ENCODE data around the gene AJAP1.

AJAP1 gene

GRCh38 chr1:4653796-4654725, at the start of gene AJAP1:
AJAP1 (plus strand) TSS chr1:4654609; CDS start chr1:4655426, 817 bp downstream.
- TF ChIP-seq POLR2A (IDR thresholded peaks at IDR 0.05; ENCODE audit: extremely low read depth, insufficient read length) = no peak
- TF ChIP-seq MYC (IDR thresholded peaks at IDR 0.05; ENCODE audit: low read depth, low read length) = no peak
- no peak for TF ChIP-seq MAX (IDR thresholded peaks at IDR 0.05; ENCODE audit: low read depth, low read length)
- no peak for TF ChIP-seq CTCF (IDR thresholded peaks at IDR 0.05; ENCODE audit: low read depth, low read length)
- no peak for DNase-seq (ENCODE audit: low read depth)
- H3K4me3 ChIP-seq (ENCODE audit: low read depth, low read length) = no peak within 1 kb of the TSS

- no peak overlapping the region for H3K4me3 ChIP-seq (ENCODE audit: low read depth, low read length)
- TF ChIP-seq MYC (IDR thresholded peaks at IDR 0.05; ENCODE audit: low read depth, low read length) (no peak), POLR2A (IDR thresholded peaks at IDR 0.05; ENCODE audit: extremely low read depth, insufficient read length) (no peak), MAX (IDR thresholded peaks at IDR 0.05; ENCODE audit: low read depth, low read length) (no peak), CTCF (IDR thresholded peaks at IDR 0.05; ENCODE audit: low read depth, low read length) (no peak)
- DNase-seq (ENCODE audit: low read depth) = no peak
These were observed 49.3 kb upstream of the AJAP1 start for GRCh38 chr1:4605158-4605557.

GRCh38 chr1:4611563-4612341, 42.7 kb upstream of the AJAP1 start:
- H3K4me3 ChIP-seq (ENCODE audit: low read depth, low read length) = no peak overlapping the region
- TF ChIP-seq MYC (IDR thresholded peaks at IDR 0.05; ENCODE audit: low read depth, low read length) = no peak
- TF ChIP-seq POLR2A (IDR thresholded peaks at IDR 0.05; ENCODE audit: extremely low read depth, insufficient read length) = no peak
- TF ChIP-seq MAX (IDR thresholded peaks at IDR 0.05; ENCODE audit: low read depth, low read length) = no peak
- TF ChIP-seq CTCF (IDR thresholded peaks at IDR 0.05; ENCODE audit: low read depth, low read length) = no peak
- no peak for DNase-seq (ENCODE audit: low read depth)

- no peak for DNase-seq (ENCODE audit: low read depth)
- no peak overlapping the region for H3K4me3 ChIP-seq (ENCODE audit: low read depth, low read length)
- TF ChIP-seq MYC (IDR thresholded peaks at IDR 0.05; ENCODE audit: low read depth, low read length) = no peak
- no peak for TF ChIP-seq MAX (IDR thresholded peaks at IDR 0.05; ENCODE audit: low read depth, low read length)
- no peak for TF ChIP-seq CTCF (IDR thresholded peaks at IDR 0.05; ENCODE audit: low read depth, low read length)
- no peak for TF ChIP-seq POLR2A (IDR thresholded peaks at IDR 0.05; ENCODE audit: extremely low read depth, insufficient read length)
These were observed 41.4 kb upstream of the AJAP1 start for GRCh38 chr1:4612991-4613390.

GRCh38 chr1:4613606-4614370, 40.6 kb upstream of the AJAP1 start:
- no peak for DNase-seq (ENCODE audit: low read depth)
- TF ChIP-seq MAX (IDR thresholded peaks at IDR 0.05; ENCODE audit: low read depth, low read length) = no peak
- no peak for TF ChIP-seq POLR2A (IDR thresholded peaks at IDR 0.05; ENCODE audit: extremely low read depth, insufficient read length)
- no peak for TF ChIP-seq MYC (IDR thresholded peaks at IDR 0.05; ENCODE audit: low read depth, low read length)
- TF ChIP-seq CTCF (IDR thresholded peaks at IDR 0.05; ENCODE audit: low read depth, low read length) = no peak
- no peak overlapping the region for H3K4me3 ChIP-seq (ENCODE audit: low read depth, low read length)
